HepG2 (cell line): ENCODE results near the gene PRKCI. TPM values are rescaled to one million over a fixed set of nuclear protein-coding genes. Genes with fewer than 3 reads are reported as not detected.

ENCODE experiments used
- ARNT2 ChIP-seq: sonication (generic); formaldehyde crosslinking; IDR thresholded peaks from 2 replicates; pipeline ENCODE4 v1.8.0; 2022; ENCODE audit warnings: mild to moderate bottlenecking, low read depth, missing genetic modification reagents, moderate library complexity
- ATF1 ChIP-seq: IDR thresholded peaks from 2 replicates; pipeline ENCODE4 v1.6.1; 2016; ENCODE audit warnings: mild to moderate bottlenecking, control low read depth
- ATF2 ChIP-seq: sonication (generic); formaldehyde crosslinking; IDR thresholded peaks from 2 replicates; pipeline ENCODE4 v1.4.0; 2020; ENCODE audit warnings: missing genetic modification reagents
- ETV6 ChIP-seq: sonication (generic); formaldehyde crosslinking; conservative IDR thresholded peaks from 2 replicates; pipeline ENCODE4 v1.4.0; 2020; ENCODE audit warnings: missing genetic modification reagents
- KDM5A ChIP-seq: fragments of 200-600 bp; sonication (generic); IDR thresholded peaks from 2 replicates; pipeline ENCODE4 v1.7.0; 2018; ENCODE audit warnings: antibody characterized with exemption, mild to moderate bottlenecking, low read length, borderline replicate concordance
- PHB2 ChIP-seq: fragments of 450-650 bp; IDR thresholded peaks from 2 replicates; pipeline ENCODE4 v1.6.1; 2018; ENCODE audit not compliant: partially characterized antibody
- RXRA ChIP-seq: sonication (generic); formaldehyde crosslinking; IDR thresholded peaks from 2 replicates; pipeline ENCODE4 v1.5.1; 2020; ENCODE audit warnings: missing genetic modification reagents
- SAP130 ChIP-seq: IDR thresholded peaks from 2 replicates; pipeline ENCODE4 v1.6.1; 2016; ENCODE audit warnings: low read depth
- SNAI1 ChIP-seq: sonication (generic); formaldehyde crosslinking; IDR thresholded peaks from 2 replicates; pipeline ENCODE4 v1.5.0; 2020; ENCODE audit warnings: mild to moderate bottlenecking, missing genetic modification reagents, borderline replicate concordance
- ZFP82 ChIP-seq: sonication (generic); formaldehyde crosslinking; IDR thresholded peaks from 2 replicates; pipeline ENCODE4 v1.5.1; 2020; ENCODE audit warnings: mild to moderate bottlenecking, missing genetic modification reagents, borderline replicate concordance
- ZFY ChIP-seq: sonication (generic); formaldehyde crosslinking; IDR thresholded peaks from 2 replicates; pipeline ENCODE4 v1.4.0; 2020; ENCODE audit warnings: missing genetic modification reagents
- ZMAT3 ChIP-seq: sonication (generic); formaldehyde crosslinking; conservative IDR thresholded peaks from 2 replicates; pipeline ENCODE4 v1.7.0; 2021; ENCODE audit warnings: missing genetic modification reagents
- ZNF350 ChIP-seq: sonication (generic); formaldehyde crosslinking; IDR thresholded peaks from 2 replicates; pipeline ENCODE4 v1.4.0; 2020; ENCODE audit warnings: mild to moderate bottlenecking, low read depth, missing genetic modification reagents, borderline replicate concordance
- ZNF383 ChIP-seq: sonication (generic); formaldehyde crosslinking; IDR thresholded peaks from 2 replicates; pipeline ENCODE4 v1.4.0; 2020; ENCODE audit warnings: missing genetic modification reagents, mild to moderate bottlenecking, borderline replicate concordance
- ZNF552 ChIP-seq: sonication (generic); formaldehyde crosslinking; IDR thresholded peaks from 2 replicates; pipeline ENCODE4 v1.9.0; 2022; ENCODE audit warnings: missing genetic modification reagents, mild to moderate bottlenecking, borderline replicate concordance
- ZNF577 ChIP-seq: sonication (generic); formaldehyde crosslinking; IDR thresholded peaks from 2 replicates; pipeline ENCODE4 v1.4.0; 2020; ENCODE audit warnings: mild to moderate bottlenecking, low read depth, missing genetic modification reagents, borderline replicate concordance
- ZNF724P ChIP-seq: sonication (generic); formaldehyde crosslinking; IDR thresholded peaks from 2 replicates; pipeline ENCODE4 v1.8.0; 2022; ENCODE audit warnings: missing genetic modification reagents, borderline replicate concordance
- ZNF770 ChIP-seq: sonication (generic); formaldehyde crosslinking; IDR thresholded peaks from 2 replicates; pipeline ENCODE4 v1.5.0; 2020; ENCODE audit warnings: mild to moderate bottlenecking, missing genetic modification reagents
- ZNF781 ChIP-seq: sonication (generic); formaldehyde crosslinking; IDR thresholded peaks from 2 replicates; pipeline ENCODE4 v1.5.1; 2020; ENCODE audit warnings: borderline replicate concordance, mild to moderate bottlenecking, missing genetic modification reagents; ENCODE audit errors: not compliant biosample characterization
- polyA plus RNA-seq, 8 experiments: library from polyadenylated mRNA; depleted of rRNA in 3 of 8; stranded (reverse) in 7 of 8; unstranded in 1 of 8; fragments of >200 nt; fragmentation: Illumina TruSeq in 4 of 8; extraction: Trizol in 4 of 8; gene quantifications; 2 replicates each; pipeline versions ENCODE4 v1.2.1 to v1.2.3, GENCODE V29; 2011 to 2016; ENCODE audit warnings: low read depth in 4 of 8, missing spikeins in 1 of 8, mixed read lengths in 1 of 8; ENCODE audit not compliant: insufficient read depth in 1 of 8
- total RNA-seq, 5 experiments: library from RNA; depleted of rRNA; stranded (reverse); fragments of >200 nt; fragmentation: Illumina TruSeq; extraction: Trizol; gene quantifications; 2 replicates each; pipeline ENCODE4 v1.2.3, GENCODE V29; 2016; ENCODE audit warnings: low read depth in 1 of 5
- TF ChIP-seq, protein P1 (sequence below): IDR thresholded peaks from 2 replicates; pipeline ENCODE4 v1.6.1; 2016; ENCODE audit warnings: mild to moderate bottlenecking
- TF ChIP-seq, protein P2 (sequence below): IDR thresholded peaks from 2 replicates; pipeline ENCODE4 v1.6.1; 2018; ENCODE audit warnings: missing genetic modification reagents, mild to moderate bottlenecking, missing compliant biosample characterization
- TF ChIP-seq, protein P3 (sequence below): IDR thresholded peaks from 2 replicates; pipeline ENCODE4 v1.6.1; 2012; ENCODE audit warnings: inconsistent platforms

Gene PRKCI
- total and polyA plus RNA-seq, 2 of the 13 experiments (the other 11 are each of a cell fraction or from before 2014, with no cell fraction given) = 17.2 to 30.4 TPM

DNA sequence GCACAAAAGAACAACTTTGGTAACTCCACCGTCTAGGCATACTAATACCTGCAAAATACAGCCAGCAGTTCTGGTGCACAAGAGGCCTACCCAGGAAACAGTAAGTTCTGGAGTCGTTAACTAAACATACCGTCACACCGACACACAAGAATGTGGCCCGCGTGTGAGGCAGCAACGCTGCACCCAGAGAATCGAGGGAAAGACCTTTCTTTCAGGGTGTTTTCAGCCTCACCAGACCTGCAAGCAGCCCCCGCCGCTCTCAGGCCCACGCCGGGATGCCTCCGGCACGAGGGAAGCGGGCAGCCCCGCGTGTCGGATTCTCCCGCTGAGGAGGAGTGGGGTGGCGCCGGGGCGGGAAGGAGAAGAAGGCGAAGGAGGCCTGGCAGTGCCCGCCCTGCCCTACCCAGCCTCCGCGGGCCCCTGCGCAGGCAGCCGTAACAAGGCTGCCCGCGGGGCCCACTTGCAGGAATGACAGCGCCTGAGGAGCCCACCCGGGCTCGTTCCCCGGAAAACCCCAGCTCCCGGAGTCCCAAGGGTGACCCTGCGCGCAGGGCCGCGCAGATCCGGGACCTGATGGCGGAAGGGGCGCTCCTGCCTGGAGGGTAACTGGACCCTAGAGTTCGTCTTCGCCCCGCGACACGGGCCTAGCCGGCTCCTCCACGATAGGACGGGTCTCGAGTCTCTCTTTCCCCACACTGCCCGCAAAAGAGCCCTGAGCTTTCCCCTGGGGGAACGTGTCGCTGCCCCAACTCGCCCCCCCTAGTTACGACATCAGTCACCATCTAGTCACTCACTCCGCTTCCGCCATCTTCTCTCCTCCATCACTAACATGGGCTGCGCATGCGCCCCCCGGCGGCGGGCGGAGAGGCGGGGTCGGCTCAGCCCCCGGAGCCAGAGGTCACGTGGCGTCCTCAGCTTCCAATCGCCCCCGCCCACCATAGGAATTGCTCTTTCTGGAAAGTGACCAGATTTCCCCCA lies 41.0 kb upstream of the PRKCI start, which contains the start of gene PHC3 (continued):
- TF ChIP-seq ZNF781 = peak; percentile 1
- no peak for TF ChIP-seq ZNF383 (CRISPR knock-in tag)
- 0 out of 2 replicates have a peak, but pooled peaks have one; percentile 76 for TF ChIP-seq SNAI1
- peak; percentile 40; the same call in 1 of the 2 replicates for TF ChIP-seq RXRA
- TF ChIP-seq ZNF724P (CRISPR knock-in tag) = 0 out of 2 replicates have a peak, but pooled peaks have one; percentile 23
- peak; percentile 73; the same call in 1 of the 2 replicates for TF ChIP-seq ZNF350 (CRISPR knock-in tag)
- peak; percentile 55 for TF ChIP-seq ZNF770 (CRISPR knock-in tag)
- TF ChIP-seq ZNF577 (CRISPR knock-in tag) = no peak
- no peak for TF ChIP-seq ZNF552 (CRISPR knock-in tag)
- TF ChIP-seq, protein P1, sequence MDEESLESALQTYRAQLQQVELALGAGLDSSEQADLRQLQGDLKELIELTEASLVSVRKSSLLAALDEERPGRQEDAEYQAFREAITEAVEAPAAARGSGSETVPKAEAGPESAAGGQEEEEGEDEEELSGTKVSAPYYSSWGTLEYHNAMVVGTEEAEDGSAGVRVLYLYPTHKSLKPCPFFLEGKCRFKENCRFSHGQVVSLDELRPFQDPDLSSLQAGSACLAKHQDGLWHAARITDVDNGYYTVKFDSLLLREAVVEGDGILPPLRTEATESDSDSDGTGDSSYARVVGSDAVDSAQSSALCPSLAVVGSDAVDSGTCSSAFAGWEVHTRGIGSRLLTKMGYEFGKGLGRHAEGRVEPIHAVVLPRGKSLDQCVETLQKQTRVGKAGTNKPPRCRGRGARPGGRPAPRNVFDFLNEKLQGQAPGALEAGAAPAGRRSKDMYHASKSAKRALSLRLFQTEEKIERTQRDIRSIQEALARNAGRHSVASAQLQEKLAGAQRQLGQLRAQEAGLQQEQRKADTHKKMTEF (CRISPR knock-in tag) = peak; percentile 69
- no peak for TF ChIP-seq ATF1 (CRISPR knock-in tag)
- 0 out of 2 replicates have a peak, but pooled peaks have one; percentile 53 for TF ChIP-seq ZMAT3 (CRISPR knock-in tag)
- TF ChIP-seq ARNT2 (CRISPR knock-in tag) = 0 out of 2 replicates have a peak, but pooled peaks have one; percentile 27
- TF ChIP-seq ZFY (CRISPR knock-in tag) = peak; percentile 85
- TF ChIP-seq ATF2 = 0 out of 2 replicates have a peak, but pooled peaks have one; percentile 17
- TF ChIP-seq PHB2 = no peak
- TF ChIP-seq, protein P2, sequence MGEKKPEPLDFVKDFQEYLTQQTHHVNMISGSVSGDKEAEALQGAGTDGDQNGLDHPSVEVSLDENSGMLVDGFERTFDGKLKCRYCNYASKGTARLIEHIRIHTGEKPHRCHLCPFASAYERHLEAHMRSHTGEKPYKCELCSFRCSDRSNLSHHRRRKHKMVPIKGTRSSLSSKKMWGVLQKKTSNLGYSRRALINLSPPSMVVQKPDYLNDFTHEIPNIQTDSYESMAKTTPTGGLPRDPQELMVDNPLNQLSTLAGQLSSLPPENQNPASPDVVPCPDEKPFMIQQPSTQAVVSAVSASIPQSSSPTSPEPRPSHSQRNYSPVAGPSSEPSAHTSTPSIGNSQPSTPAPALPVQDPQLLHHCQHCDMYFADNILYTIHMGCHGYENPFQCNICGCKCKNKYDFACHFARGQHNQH = peak; percentile 48; the same call in 1 of the 2 replicates
- no peak for TF ChIP-seq ZFP82 (CRISPR knock-in tag)
- TF ChIP-seq, protein P3, sequence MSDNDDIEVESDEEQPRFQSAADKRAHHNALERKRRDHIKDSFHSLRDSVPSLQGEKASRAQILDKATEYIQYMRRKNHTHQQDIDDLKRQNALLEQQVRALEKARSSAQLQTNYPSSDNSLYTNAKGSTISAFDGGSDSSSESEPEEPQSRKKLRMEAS = peak; percentile 63
- peak; percentile 63; the same call in 1 of the 2 replicates for TF ChIP-seq KDM5A
- TF ChIP-seq SAP130 (CRISPR knock-in tag) = peak; percentile 65
- TF ChIP-seq ETV6 (CRISPR knock-in tag) = no peak
